Cardiac muscle cell (in vitro differentiated cells and primary cell): ENCODE data around the gene JPT2. TPM values are rescaled to one million over a fixed set of nuclear protein-coding genes. Genes with fewer than 3 reads are reported as not detected.

ENCODE experiments used
- DNase-seq, 2 donors: peaks; one replicate each; pipeline versions ENCODE4 v3.0.0 to v3.0.0-alpha.2; 2010 to 2017; ENCODE audit warnings: low read depth in 1 of 2, low spot score in 1 of 2
- H3K27ac ChIP-seq: fragments of 200-600 bp; sonication (generic); 2 replicates; pipeline ENCODE4 v1.5.1; 2016
- H3K27me3 ChIP-seq: fragments of 200-600 bp; sonication (generic); 2 replicates; pipeline ENCODE4 v1.6.0; 2016; ENCODE audit warnings: control low read depth
- H3K36me3 ChIP-seq: fragments of 200-600 bp; sonication (generic); 2 replicates; pipeline ENCODE4 v1.5.1; 2016; ENCODE audit warnings: control low read depth
- H3K4me1 ChIP-seq: fragments of 200-600 bp; sonication (generic); 2 replicates; pipeline ENCODE4 v1.8.1; 2017; ENCODE audit warnings: low read depth, mild to moderate bottlenecking, mixed run types
- H3K4me3 ChIP-seq: fragments of 200-600 bp; sonication (generic); 2 replicates; pipeline ENCODE4 v1.5.1; 2016; ENCODE audit warnings: mild to moderate bottlenecking
- H3K9me3 ChIP-seq: fragments of 200-600 bp; sonication (generic); 2 replicates; pipeline ENCODE4 v1.5.1; 2017; ENCODE audit warnings: low read depth, mild to moderate bottlenecking, control low read depth
- polyA plus RNA-seq: library from polyadenylated mRNA; unstranded; fragments of >200 nt; fragmentation: Nextera tagmentation; extraction: Ambion mirVana; gene quantifications from 2 replicates; pipeline ENCODE4 v1.2.1, GENCODE V29; 2016
- total RNA-seq: library from RNA; depleted of rRNA; stranded (reverse); fragments of >200 nt; gene quantifications from 2 replicates; pipeline ENCODE4 v1.2.3, GENCODE V29; 2016
- TF ChIP-seq, protein P1 (sequence below): IDR thresholded peaks from 2 replicates; pipeline ENCODE4 v1.5.1; 2012; ENCODE audit warnings: low read depth, mild to moderate bottlenecking, low read length

Gene JPT2
- total and polyA plus RNA-seq, 2 experiments from 2014 or later = 10.0 to 34.5 TPM

DNA sequence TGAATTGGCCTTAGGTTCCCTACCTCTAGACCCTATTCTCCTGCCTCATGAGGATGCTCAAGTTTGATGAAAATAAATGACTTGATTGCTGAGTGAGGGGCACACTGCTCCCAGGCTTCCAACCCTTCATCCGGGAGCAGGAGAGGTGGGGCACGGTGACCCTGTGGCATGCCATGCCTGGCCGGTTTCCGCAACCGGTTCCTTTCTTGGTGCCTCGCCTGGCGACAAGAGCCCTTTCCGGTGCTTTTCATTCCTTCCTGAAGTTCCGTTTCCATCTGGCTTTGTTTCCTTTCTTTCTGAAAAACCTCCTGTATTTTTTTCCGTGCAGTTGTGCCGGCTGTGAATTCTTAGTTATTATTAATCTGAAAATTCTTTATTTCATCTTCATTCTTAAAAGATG lies 38.2 kb upstream of the JPT2 start:
- Histone ChIP-seq H3K9me3 (no peaks in the 10 kb centered on the region), H3K36me3 (peaks cover 35% of the 10 kb centered on the region), H3K27ac (no peak overlapping the region), H3K4me1 (no peaks in the 10 kb centered on the region), H3K4me3 (no peak overlapping the region), H3K27me3 (no peaks in the 10 kb centered on the region)
- TF ChIP-seq, protein P1, sequence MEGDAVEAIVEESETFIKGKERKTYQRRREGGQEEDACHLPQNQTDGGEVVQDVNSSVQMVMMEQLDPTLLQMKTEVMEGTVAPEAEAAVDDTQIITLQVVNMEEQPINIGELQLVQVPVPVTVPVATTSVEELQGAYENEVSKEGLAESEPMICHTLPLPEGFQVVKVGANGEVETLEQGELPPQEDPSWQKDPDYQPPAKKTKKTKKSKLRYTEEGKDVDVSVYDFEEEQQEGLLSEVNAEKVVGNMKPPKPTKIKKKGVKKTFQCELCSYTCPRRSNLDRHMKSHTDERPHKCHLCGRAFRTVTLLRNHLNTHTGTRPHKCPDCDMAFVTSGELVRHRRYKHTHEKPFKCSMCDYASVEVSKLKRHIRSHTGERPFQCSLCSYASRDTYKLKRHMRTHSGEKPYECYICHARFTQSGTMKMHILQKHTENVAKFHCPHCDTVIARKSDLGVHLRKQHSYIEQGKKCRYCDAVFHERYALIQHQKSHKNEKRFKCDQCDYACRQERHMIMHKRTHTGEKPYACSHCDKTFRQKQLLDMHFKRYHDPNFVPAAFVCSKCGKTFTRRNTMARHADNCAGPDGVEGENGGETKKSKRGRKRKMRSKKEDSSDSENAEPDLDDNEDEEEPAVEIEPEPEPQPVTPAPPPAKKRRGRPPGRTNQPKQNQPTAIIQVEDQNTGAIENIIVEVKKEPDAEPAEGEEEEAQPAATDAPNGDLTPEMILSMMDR = no peak
- no peak for DNase-seq

DNA sequence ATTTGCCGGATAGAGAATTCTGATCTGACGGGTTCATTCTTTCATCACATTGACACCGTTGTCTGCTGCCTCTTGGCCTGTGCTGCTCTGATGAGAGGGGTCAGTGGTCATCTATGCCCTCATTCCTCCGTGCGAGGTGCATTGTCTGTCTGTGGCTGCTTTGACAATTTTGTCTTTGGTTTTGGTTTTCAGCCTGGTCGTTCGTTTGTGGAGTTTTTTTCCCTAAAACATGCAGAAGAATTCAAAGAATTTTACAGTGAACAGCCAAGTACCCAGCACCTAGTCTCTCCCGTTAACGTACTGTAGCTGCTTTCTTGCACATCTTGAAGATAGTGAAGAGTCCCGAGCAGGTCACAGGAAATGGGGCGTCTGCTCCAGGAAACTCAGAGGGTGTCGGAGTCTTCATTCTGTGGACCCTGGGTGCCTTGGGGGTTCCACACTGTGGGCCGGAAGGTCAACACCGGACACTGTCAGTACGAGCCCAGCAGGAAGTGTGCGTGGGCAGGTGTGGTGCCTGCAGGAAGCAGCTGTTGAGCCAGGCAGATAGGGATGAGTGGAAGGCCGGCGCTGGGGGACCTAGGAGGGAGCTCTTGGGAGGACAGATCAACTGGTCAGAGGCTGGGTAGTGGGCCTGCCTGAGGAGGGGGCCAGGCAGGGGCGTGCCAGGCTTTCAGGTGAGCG lies 37.7 kb upstream of the JPT2 start:
- H3K4me1 ChIP-seq = no peaks in the 10 kb centered on the region
- H3K36me3 ChIP-seq = peaks cover 31% of the 10 kb centered on the region
- TF ChIP-seq, protein P1 = no peak

DNA sequence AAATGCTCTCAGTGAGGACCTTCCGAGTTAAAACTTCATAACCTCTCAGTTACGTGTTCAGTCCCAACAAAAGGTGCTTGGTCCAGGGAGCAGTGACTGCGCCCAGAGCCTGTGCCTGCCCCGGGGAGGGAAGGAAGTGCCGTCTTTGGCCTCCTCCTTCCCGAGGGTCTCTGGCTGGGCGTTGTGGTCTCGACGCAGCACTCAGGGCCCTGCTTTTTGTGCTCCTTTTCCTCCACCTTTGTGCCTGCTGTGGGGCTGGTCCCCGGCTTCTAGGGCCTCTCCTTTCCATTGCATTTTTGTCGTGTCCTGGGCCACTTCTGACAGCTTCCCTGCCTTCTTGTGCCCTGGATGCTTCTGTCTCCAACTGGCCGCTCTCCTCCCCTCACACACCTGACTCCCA lies 36.8 kb upstream of the JPT2 start:
- H3K27me3 ChIP-seq = no peaks in the 10 kb centered on the region
- H3K4me3 ChIP-seq = no peak overlapping the region
- DNase-seq = no peak
- peaks cover 31% of the 10 kb centered on the region for H3K36me3 ChIP-seq
- H3K27ac ChIP-seq = no peak overlapping the region
- TF ChIP-seq, protein P1 = no peak
- no peaks in the 10 kb centered on the region for H3K4me1 ChIP-seq
- H3K9me3 ChIP-seq = no peaks in the 10 kb centered on the region

More for the DNA sequence above, 37.7 kb upstream of the JPT2 start:
- no peak overlapping the region for H3K27ac ChIP-seq
- no peaks in the 10 kb centered on the region for H3K27me3 ChIP-seq
- DNase-seq = no peak
- H3K9me3 ChIP-seq = no peaks in the 10 kb centered on the region
- no peak overlapping the region for H3K4me3 ChIP-seq

DNA sequence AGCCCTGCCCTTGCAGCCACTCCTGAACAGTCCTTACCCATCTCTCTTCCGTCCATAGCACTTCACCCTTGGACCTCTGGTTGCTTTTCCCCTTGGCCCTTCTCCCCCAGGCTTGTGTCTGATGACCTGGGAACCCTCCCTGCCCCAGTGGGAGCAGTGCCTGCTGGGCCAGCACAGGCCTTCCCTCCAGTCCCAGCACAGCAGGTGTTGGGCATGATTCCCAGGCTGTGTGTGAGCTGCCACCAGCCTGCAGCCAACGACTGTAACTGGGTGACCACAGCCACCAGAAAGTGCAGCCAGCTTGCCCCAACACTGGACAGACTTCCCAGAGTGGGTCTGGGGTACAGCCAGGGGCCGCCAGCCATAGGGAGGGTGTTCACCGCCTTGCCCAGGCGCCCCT lies 35.9 kb upstream of the JPT2 start:
- H3K36me3 ChIP-seq = peaks cover 31% of the 10 kb centered on the region
- H3K27ac ChIP-seq = no peak overlapping the region
- no peaks in the 10 kb centered on the region for H3K4me1 ChIP-seq
- no peaks in the 10 kb centered on the region for H3K9me3 ChIP-seq
- DNase-seq = no peak
- no peak overlapping the region for H3K4me3 ChIP-seq
- H3K27me3 ChIP-seq = no peaks in the 10 kb centered on the region
- TF ChIP-seq, protein P1 = no peak

DNA sequence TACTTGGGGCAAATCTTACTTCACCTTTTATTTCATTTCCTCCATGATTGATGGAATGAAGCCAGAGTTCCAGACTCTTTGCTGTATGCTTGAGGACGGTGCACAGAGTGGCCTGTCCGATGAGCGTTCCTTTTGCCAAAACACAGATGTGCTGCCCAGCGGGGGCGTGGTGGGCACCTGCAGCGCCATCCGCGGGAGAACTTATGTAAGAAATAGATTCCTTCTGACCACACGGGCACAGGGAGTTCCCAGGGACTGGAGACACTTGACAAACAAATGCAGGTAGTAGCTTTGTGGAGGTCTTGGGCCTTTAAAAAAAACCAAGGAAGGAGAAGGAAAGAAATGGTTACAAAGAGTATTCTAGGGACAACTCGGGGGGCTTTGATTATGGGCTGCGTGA lies 35.3 kb upstream of the JPT2 start:
- H3K9me3 ChIP-seq = no peaks in the 10 kb centered on the region
- no peak overlapping the region for H3K4me3 ChIP-seq
- no peaks in the 10 kb centered on the region for H3K27me3 ChIP-seq
- no peak overlapping the region for H3K27ac ChIP-seq
- TF ChIP-seq, protein P1 = no peak
- peaks cover 26% of the 10 kb centered on the region for H3K36me3 ChIP-seq
- no peak for DNase-seq
- H3K4me1 ChIP-seq = no peaks in the 10 kb centered on the region
